SK-N-DZ (cell line): ENCODE data around the gene OPCML.

Source experiments
- DNase-seq: peaks from one replicate; pipeline ENCODE4 v3.0.0-alpha.2; 2015; ENCODE audit warnings: low spot score

The OPCML gene

DNA sequence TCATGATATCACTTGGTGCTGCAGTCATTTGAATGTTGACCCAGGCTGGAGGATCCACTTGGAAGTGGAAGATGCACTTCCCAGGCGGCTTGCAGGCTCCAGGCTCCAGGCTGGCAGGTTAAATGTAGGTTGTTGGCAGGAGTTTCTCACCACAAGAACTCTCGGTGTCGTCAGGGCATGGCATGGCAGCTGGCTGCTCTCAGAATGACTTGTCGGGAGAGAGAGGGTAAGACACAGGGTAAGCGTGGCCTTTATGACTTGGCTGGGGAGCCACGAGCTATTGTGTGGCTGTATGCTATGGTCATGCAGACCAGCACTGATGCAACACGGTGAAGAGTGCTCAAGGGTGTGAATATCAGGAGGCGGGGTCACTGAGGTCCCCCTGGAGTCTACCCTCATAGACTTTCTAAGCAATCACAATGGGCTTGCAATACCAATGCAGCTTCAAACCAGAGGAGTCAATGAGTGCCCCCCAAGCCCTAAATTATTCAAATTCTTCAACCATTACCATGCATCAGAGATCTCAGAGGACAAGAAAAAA, 1027.7 kb downstream of the OPCML start:
- DNase-seq, result no peak

DNA sequence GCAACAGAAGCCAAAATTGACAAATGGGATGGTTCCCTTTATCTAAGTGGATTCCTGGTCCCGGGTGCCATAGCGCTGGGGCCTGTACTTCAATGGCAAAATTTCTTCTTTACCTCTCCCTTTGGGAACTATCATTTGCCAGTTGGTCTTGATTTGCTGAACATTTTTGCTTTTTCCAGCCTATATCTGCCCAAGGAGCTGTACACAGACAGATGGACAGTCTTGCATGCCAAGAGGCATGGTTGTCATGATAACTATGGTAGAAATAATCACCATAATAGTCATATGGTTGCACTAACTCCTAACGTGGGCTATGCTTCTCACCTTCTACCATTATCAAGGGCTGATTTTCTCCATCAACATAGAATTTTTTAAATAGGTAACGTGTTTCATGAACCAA, 1030.9 kb downstream of the OPCML start:
- no peak for DNase-seq

DNA sequence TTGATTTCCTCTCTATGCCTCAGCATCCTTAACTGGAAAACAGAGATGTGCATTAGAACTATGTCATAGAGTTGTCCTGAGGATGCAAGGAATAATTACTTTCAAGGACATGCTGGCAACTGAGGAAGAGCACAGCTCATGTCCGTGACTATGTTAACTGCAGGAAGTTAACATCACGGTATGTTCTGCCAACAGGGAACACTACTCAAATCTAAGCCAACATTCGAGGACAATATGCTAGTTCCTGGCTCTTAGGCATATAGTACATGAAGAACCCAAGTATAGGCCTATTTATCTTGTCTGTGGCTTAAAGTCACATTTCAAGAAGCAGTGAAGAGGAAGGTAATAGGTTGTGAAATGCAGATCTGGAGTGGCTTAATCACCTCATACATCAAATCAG, 1032.6 kb downstream of the OPCML start:
- no peak for DNase-seq

DNA sequence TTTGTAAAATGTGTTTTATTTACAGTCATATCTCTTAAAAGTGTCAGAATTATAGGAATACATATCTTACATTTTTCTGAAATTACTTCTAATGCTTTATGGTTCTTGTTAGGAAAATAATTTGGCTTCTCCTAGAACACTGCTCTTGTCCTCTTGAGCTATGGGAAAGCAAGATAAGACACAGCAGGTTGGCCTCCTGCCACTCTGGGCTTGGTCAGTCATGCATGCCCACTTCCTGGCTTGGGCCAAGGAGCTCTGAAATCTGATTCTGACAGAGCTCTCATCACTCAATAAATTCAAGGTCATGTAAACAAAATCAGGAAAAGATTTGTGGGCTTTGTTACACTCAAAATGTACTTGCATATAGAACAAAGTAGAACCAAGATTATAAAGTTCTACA, 1036.0 kb downstream of the OPCML start:
- no peak for DNase-seq

DNA sequence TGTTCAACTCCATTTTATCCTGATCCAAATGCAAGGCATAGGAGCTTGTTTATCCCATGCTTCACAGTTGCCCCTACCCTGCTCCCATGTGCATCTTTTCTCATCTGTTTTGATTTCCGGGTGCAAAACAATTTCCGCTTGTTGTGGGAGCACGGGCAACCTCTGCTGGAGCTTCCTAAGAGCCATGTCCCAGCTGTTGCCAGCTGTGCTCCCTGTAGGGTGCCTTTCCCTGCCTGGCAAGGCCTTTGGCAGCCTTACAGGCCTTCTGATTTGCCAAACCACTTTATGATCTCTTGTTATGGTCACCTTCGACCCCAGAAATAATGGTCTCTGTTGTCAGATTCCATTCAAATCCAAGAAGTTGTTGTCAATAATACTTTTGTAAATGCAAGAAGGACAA, 1038.5 kb downstream of the OPCML start:
- no peak for DNase-seq

DNA sequence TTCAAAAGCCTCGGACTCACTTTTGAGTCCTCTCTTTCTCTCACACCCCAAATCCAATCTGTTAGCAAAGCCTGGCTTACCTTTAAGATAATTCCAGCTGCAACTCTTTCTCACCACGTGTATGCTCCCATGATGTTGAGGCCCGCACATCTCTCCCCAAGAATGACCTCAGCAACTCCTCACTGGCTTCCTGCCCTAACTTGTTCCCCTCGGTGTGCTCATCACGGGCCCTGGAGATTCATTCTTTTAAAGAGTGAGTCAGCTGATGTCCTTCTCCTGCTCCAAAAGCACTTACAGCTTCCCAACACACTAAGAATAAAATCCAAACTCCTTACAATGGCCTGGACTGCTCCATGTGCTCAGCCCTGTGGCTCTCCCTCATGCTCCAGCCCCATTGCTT, 1041.3 kb downstream of the OPCML start:
- no peak for DNase-seq

DNA sequence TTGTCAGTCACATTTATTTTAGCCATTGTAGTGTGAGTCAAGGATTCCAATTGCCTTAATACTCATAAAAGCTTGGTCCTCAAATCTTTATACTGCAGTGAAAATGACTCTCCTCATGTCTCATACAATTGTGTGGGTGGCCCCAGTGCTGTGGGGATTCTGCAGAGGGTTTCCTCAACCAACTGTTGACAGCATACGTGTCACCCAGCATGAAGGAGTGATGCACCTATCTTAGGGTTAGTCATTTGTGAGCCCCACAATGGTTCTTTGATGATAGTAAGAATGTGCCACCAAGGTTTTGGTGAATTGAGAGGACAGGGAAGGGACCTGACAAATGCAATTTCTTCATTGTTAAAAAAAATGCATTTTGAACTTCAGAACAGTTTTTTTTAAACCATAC, 1046.2 kb downstream of the OPCML start:
- DNase-seq, result no peak

DNA sequence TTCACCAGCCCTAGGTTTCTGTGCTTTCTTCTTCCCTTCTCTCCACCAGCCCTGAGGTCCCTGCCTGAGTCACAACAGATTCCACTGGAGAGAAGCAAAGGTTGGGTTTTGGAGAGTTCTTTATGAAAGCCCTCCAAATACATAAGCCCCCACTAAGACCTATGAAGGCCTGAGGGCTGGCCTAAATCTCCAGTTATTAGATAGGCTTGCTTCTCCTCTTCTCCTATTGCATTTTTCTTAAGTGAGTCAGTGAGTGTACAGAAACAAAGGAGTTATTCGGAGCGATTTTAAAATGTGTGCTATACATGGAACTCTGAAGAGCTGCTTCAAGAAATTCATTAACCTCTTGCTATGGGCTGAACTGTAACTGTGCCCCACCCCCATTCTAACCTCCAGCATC, 1057.3 kb downstream of the OPCML start:
- DNase-seq, result no peak

DNA sequence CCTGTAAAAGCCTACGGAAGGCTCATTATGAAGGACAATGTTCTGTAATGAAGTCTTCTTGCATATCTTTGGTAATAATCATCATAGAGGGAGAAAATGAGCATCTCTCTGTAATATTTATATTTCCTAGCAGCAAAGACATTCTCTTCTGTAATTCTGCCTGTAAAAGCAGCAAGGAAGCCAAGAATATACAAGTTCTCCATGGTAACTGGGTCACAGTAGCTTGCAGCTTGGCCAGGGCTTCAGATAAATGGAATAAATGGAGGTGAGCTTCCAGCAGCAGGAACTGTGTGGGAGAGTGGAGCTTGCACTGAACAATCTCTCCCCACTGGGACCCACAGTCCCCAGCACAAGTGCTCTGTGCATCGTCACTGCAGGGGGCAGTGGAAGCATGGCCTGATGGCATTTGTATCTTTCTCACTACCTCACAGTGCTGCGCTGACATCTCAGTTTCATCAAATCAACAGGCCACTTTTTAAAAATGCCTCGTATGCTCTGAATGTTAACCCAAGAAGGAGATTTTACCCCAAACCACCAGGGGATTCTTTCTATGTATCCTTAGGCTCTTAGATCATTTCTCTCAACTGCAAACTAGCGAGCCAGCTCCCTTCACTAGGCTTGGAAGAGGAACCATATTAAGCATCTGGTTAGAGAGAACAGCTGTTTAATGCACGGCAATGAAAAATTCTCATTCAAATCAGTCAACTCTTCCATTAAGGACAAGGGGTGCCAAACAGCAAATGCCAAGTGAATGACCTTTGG, 1059.7 kb downstream of the OPCML start:
- no peak for DNase-seq

DNA sequence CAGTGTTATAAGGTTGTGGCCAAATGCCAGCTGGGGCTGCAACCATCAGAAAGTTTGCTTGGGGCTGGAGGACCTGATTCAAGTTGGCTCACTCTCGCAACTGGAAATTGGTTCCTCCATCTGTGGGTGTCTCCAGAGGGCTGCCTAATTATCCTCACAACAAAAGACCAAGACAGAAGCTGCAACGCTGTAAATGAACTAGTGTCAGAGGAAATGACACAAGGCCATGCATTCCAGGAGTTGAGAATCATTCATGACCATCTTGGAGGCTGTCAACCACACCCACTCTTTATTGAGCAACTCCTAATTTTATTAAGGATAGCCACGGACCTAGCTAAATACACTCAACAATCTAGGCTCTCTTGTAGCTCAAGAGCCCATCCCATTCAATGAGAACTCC, 1060.8 kb downstream of the OPCML start:
- DNase-seq, result no peak

DNA sequence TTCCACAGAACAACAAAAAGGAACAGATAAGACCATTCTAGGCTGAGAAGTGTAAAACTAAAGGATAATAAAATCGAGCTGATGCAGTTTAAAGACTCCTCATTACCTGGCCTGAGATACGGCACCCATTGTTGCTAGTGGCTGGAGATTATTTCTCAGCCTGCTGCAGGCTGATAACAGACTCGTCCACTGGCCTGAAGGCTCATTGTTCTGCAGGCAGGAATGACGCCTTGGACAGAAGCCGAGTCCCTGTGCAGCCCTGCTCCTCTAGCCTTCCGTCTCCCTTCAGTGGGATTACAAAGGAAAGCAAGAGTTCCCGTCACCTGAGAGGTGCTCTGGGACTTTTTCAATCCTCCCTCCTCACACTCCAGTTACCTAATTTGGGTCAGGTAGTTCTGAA, 1065.3 kb downstream of the OPCML start:
- no peak for DNase-seq

DNA sequence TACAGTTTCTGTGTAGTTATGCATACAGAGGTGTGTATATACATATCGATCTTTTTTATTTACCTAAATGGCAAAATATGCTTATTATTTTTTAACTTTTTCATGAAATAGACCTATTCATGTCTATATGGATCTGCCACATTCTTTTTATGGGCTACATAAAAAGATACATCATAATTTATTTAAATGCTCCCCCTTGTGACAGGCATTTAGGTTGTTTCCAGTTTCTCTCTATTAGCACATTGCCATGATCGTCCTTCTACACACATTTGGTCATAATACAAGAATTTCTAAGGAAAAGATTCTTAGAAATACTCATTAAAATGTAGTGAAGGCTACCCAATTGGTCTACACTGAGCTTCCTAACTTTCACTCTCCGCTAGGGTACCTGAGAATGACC, 1067.4 kb downstream of the OPCML start:
- no peak for DNase-seq

DNA sequence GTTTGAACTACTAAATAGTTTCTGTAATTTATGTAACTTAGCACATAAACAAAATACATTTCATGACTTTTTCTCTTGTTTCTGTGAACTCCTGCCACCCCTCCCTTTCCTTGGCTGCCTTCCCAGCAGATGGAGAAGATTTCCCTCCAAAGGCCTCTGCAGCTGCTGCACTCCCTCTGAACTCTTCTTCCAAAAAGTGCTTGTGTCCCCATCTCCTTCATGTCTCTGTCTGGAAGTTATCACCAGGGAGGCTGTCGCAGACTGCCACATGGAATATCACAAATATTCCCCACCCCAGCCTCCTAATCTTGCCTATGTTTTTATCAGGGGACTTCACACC, 1068.3 kb downstream of the OPCML start:
- DNase-seq, result no peak

DNA sequence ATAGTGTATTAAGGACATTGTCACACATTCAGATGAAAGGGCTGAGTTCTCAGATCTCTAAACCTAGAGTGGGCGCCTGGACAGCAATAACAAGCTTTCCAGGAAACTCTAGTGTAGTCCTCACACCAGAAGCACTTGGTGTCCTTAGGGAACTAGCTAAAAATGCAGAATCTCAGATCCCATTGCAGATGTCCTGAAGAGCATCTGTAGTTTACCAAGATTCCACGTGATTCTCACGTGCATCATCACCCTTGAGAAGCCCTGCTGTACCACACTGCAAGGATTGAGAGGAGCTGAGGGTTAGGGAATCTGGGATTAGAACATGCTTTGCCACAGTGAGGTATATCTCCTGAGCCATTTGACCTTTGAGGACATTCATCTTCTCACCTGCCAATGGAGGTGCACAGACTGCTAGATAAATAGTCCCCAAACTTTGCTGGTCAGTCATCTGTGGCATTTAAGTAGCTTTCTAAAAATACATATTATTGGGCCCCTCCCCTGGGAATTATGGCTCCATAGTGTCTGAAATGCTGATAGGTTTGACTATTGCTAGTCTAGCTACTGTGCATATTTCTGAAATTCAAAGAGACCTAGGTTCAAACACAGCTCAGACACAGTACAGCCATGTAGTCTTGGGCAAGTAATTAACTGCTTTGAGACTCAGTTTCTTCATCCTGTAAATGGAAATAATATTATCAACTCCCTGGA, 1068.9 kb downstream of the OPCML start:
- no peak for DNase-seq

DNA sequence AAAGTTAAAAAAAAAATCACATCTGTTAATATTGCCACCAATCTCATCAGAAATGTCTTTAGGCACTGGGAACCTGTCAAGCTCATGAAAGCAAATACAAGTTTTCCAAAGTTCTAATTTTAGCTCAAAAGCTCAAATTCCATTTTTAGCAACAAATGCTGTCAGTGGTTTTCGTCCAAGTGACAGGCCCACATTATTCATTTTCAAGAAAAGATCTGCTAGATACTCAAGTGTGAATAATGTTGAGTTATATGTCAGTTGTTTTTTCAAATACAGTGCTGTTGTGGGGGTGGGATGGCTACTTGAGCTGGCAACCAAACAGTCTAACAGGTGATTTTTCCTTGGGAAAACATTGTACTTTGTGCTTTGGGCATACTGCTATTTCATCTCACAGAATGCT, 1072.6 kb downstream of the OPCML start:
- no peak for DNase-seq

DNA sequence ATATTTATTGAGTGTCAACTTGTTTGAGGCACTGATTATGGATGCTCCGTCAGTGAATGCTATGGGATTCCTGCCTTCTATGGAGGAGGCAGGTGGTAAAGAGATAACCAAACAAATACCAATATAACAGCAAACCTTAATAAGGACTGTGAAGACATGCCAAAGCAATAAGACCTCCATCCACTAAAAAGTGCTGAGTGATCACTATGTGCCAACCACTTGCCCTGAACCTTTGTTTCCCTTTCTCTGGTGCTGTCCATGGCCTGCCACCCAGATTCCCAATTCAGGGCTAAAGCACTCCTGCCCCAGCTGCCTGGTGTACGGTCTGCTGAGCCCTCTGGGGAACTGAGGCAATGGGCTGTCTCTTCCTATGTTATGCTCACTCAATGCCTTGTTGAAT, 1074.9 kb downstream of the OPCML start:
- DNase-seq, result no peak

DNA sequence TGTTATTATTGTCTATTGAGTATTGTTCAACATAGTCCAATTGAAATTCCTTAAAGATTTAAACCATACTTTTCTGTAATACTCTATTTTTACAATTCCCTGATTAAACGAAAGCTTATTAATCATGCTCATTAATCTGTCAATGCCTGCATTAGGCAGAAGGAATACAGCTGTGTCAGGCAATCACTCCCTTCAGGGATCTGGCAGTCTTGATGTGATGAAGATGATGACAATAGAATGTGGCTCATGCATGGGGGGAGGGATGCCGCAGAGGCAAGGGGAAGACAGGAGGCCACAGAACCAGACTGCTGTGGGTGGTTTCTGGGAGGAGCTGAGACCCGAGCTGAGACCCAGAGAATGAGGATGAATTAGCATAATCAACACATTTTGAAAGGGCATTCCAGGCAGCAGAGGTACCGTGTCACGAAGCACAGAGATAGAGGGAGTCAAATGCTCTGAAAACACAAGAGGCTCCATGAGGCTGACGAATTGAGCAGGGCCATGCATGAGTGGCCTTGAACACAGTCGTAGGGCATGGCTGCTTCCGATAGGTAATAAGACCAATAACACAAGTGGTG, 1075.5 kb downstream of the OPCML start:
- no peak for DNase-seq

DNA sequence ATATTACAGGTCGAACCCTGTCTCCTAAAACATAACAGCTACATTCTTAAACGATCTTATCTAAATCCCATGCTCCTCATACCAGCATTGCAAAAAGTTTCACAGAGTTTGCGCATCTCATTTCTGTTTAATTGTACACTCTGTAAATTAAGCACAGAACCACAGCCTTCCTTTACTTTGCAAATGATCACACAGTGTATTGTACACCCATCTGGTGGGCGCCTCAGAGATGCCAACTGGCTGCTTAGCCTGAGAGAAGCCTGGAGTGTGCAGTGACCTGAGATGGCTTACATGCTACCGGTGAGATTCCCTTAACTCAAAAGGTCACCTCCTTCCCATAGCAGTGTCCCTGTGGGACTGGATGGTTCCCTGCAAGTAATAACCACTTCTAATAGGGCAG, 1077.3 kb downstream of the OPCML start:
- no peak for DNase-seq

DNA sequence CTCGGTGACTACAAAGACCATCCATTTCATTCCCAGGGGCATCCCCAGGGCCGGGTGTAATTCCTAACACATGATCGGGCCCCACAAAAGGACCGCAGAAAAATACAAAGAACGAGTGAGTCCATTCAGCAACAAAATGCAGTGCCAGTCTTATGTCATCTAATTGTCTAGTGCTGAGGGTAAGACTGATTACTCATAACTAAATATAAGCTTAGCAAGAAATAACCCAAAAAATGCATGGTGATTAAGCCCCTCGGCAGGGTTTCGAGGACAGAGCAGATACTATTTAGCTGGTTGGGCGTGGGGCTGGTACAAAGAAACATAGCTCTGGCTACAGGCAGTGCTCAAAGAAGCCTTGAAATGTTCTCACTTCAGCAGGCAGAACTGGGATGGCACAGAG, 1078.9 kb downstream of the OPCML start:
- no peak for DNase-seq

DNA sequence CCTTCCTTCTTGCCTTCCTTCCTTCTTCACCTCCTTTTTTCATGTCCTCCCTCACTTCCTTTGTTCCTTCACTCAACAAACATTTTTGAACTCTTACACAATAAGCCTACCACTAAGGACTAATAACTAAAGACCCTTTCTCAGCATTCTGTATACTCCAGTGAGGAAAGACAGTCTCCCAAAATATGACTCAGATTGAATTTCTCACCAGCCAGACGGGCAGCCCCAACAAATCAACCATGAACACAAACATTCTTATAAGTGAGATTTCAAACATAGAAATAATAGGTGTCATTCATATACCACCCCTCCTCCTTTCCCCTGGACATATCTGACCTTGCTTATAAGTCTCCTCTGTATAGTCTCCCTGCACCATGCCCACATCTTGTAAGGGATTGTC, 1079.7 kb downstream of the OPCML start:
- no peak for DNase-seq

DNA sequence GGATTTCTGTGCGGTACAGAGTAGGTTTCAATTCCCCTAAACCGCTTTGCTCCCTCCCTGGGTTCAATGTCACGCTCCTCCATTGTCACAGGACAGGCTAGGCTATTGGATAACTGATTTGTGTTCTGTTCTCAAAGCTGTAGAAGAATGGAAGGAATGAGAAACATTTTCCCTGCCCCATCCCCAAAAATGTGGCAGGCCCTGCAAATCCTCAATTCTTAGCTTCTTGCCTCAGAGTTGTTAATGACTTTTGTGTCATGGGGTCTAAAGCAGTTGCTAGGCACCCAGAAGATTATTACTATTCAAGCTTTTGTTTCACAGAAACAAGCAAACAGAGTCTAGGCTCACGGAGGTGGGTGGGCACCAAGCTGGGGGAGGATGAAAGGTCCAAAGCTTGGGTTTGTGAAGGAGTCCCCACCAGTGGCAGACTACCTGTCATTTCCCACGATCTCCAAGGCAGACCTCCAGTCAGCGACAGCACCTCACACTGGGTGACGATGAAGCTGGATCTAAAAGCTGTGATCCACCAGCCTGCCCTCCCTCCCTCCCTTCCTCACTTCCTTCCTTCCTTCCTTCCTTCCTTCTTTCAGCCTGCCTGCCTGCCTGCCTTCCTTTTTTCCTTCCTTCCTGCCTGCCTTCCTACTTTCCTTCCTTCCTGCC, 1080.2 kb downstream of the OPCML start:
- DNase-seq, result no peak

DNA sequence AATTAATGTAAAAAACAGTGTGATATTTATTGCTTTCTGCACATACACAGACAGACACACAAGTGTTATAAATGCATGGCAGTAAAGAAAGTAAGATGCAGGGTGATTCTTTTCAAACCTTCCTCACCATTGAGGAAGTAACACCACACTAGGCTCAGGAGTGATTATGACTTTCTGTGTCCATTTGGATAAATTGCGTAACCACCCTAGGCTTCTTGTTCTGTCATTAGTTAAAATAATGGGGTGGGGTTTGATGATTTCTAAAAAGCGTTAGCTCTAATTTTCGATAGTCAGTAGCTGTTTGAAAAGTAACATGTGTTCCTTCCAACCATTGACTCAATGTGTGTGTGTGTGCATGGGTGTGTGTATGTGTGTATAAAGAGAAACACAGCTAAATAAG, 1081.7 kb downstream of the OPCML start:
- DNase-seq, result no peak
